NK-92 (cell line): ENCODE data around the gene RUBCNL.

ENCODE experiments used
- DNase-seq: peaks from one replicate; lab custom pipeline; 2025; ENCODE audit not compliant: unreplicated experiment; lab: John Stamatoyannopoulos, UW

RUBCNL gene

DNA sequence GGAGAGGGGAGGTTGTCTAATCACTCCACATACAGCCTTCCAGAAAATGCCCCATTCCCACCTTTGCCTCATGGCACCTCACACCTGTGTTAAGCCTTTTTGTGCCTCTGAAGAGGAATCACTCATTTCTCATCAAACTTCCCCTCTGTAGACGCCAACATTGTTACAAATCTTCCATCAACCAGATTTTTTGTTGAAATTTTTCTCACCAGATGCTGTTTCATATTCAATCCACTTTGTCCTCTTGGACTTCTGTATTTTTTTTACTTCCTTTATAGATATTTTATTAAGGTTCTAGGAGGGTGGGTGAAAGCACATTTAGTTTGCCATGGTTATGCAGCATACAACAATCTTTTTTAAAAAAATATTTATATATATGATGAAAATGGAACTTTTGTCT, 74.0 kb downstream of the RUBCNL start:
- DNase-seq = no peak

DNA sequence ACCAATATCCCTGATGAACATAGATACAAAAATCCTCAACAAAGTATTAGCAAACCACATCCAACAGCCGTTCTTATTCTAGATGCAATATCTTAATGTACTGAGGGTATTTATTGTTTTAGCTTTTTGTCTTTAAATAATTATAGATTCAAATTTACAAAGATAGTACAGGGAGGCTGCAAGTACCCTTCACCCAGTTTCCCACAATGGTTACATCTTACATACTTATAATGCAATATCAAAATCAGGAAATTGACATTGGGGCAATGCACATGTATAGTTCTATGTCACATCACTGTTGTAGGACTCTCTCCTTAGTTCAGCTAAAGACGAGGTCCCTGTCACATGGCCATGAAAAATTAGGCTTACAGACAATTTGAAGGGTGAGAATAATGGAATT, 75.8 kb downstream of the RUBCNL start:
- no peak for DNase-seq

DNA sequence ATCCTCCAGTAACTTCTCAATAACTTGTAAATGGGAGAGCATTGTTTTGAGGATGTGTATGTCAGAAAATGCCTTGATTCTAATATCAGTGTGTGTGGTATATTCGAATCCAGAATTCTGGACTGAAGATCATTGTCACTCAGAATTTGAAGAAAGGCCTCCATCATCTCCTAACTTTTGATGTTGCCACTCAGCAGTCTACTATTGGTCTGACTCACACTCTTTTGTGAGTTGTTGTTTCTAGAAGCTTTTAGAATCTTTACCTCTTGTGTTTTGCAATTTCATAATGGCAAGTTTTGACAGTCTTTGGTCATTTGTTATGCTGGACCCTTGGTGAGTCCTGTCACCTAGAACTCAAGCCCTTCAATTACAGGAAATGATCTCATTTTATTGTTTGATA, 77.0 kb downstream of the RUBCNL start:
- DNase-seq = no peak

DNA sequence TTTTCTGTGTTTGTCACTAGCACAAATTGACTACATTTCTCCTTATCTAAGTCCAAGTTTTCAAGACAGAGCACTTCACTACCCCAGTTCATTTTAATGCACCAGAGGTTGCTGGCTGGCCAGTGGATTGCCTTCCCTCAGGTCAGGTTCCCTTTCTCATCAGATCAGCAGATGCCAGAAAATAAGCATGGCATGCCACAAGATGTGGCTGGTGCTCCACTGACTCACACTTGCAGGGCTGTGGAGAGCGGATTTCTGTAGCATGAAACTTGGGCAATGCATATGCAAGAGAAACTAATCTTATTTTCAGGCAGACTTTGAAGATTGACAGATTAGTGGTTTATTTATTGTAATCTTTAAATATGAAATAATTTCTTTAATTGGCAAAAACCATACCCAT, 79.5 kb downstream of the RUBCNL start:
- no peak for DNase-seq

DNA sequence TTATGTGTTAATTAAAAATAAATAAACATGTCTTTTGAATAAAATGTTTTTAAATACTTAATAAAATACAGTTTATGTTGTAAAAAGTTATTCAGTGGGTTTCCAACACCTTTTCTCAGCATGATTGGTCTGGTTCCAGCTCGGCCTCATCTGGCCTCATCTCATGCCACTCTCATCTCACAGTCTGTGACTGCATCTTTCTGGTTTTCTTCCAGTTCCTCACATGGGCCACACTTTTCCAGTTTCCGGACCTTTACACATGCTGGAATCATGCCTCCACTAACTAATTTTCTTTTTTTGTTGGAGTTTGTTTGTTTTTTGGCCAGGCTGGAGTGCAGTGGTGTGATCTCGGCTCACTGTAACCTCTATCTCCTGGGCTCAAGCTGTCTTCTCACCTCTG, 82.5 kb downstream of the RUBCNL start:
- no peak for DNase-seq

DNA sequence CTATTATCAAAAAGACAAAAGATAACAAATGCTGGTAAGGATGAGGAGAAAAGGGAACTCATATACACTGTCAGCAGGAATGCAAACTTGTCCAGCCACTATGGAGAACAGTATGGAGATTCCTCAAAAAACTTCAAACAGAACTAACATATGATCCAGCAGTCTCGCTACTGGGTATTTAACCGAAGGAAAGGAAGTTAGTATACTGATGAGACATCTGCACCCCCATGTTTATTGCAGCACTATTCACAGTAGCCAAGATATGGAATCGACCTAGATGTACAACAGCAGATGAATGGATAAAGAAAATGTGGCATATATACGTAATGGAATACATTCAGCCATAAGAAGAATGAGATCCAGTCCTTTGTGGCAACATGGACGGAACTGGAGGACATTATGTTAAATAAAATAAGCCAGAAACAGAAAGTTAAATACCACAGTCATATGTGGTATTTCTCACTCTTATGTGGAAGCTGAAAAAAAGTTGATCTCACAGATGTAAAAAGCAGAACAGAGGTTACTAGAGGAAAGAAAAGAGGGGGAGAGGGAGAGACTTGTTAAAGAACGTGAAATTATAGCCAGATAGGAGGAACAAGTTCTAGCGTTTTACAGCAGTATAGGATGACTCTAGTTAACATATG, 83.2 kb downstream of the RUBCNL start:
- no peak for DNase-seq

DNA sequence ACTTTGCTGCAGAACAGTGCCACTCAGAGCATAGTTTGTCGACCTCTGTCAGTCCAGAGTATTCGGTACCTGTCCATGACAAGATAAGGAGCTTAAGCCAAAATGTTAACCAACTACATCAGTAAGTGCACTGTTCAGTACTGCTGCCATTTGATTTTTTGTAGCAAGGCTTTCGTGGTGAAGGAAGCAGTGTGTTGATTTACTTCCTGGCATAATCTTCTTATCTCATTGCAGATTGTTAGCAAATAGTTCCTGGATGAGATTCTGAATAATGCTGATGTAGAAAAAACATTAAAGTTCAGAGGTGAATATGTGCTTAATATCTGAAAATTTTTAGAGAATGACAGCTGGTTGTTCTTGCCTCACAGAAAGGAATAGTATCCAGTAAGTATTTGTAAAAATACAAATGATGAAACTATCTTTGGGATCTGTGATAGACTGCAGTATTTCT, 89.7 kb downstream of the RUBCNL start:
- no peak for DNase-seq

DNA sequence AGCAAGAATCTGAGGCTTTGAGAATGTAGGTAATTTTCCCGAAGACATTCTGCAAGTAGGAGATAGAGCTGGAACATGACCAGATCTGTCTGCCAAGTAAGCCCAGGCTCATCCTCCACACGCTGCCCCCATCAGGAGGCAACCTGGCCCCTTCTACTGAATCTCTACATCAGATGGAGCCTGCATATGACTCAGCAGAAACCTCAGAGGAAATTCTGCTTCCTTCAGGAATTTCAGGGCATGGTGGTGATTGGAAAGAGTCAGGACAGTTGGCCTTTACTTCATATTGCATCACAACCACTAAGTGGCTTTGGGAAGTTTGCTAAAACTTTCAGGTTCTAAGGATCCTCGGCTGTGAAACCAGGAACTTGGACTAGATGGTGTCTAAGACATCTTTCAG, 90.1 kb downstream of the RUBCNL start:
- DNase-seq = no peak

DNA sequence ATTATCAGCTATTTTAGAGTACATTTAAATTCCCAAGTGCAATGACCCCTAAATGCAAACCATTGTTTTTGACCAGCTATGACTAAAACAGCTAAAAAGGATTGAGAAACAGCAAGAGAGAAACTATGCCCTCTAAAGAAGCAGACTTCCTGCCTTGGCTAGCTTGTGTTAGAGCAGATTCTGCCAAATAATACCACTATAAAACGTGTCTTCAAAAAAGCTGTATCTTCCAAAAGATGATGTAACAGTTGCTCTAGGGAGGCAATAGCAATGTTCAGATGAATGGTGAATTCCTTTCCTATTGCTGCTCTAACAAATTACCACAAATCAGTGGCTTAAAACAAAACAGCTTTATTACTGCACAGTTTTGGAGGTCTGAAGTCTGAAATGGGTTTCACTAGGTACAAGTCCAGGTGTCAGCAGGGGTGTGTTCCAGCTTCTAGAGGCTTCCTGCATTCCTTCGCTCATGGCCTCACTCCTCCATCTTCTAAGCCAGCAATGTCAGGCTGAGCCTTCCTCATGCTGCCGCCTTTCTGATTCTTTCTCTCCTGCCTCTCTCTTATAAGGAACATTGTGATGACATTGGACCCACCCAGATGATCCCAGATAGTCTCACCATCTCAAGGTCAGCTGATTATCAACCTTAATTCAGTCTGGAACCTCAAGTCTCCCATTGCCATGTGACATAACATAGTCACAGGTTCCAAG, 90.8 kb downstream of the RUBCNL start:
- no peak for DNase-seq

DNA sequence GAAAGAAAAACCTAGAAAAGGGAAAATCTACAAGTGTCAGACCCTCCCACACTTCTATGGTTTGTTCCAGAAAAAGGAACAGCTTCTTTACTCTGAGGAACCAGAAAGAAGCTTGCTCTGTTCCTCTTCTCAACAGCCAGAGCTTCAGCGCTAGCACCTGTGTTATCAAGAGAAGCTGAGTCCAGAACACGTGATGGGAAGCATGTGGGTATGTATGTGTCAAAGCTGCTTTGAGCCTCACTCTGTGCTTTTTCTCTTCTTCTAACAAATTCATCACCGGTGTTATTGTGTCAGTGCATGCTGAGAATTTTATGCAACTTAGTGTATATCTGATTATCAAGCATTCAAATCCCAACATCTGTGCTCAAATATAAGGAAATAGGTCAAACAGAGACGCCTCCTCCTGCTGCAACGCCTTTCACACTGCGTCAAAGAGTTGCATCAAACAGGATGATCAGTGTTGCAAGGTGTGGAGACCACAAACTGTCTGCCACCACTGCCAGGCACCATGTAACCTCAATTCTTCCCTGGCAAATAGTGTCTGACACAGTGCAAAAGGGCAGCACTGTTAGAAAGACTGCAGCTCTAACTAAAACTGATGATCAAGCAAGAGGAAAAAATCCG, 91.4 kb downstream of the RUBCNL start:
- peak; percentile 12 for DNase-seq

DNA sequence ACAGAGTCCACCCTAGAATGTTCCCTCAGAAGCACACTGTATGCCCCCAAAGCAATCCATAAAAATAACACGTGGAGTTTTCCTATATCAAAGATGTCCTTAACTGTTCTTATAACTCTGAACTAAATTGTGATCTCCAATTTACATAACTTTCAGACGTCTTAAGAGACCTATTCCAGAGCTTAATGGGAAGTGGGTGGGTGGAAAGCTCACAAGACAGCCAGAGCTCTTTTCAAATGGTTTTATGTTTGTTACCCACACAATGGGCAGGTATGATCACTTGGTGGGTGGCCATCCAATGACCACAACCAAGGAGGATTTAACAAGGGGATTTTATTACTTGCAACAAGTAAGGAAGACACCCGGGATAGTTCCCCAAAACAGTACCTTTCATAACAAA, 93.6 kb downstream of the RUBCNL start:
- DNase-seq = no peak
